ENCODE results near the gene MBD6.

GRCh38 chr12:57498571-57498970, 24.1 kb upstream of the MBD6 start:
- no peak for TF ChIP-seq RAD21 (IDR thresholded peaks at IDR 0.05; ENCODE audit: low read length)
- TF ChIP-seq, protein P1, sequence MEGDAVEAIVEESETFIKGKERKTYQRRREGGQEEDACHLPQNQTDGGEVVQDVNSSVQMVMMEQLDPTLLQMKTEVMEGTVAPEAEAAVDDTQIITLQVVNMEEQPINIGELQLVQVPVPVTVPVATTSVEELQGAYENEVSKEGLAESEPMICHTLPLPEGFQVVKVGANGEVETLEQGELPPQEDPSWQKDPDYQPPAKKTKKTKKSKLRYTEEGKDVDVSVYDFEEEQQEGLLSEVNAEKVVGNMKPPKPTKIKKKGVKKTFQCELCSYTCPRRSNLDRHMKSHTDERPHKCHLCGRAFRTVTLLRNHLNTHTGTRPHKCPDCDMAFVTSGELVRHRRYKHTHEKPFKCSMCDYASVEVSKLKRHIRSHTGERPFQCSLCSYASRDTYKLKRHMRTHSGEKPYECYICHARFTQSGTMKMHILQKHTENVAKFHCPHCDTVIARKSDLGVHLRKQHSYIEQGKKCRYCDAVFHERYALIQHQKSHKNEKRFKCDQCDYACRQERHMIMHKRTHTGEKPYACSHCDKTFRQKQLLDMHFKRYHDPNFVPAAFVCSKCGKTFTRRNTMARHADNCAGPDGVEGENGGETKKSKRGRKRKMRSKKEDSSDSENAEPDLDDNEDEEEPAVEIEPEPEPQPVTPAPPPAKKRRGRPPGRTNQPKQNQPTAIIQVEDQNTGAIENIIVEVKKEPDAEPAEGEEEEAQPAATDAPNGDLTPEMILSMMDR (conservative IDR thresholded peaks at IDR 0.05; ENCODE audit: low read depth, low read length), result no peak
- TF ChIP-seq POLR2A (IDR thresholded peaks at IDR 0.05; ENCODE audit: low read depth, low read length), result no peak
- no peak for TF ChIP-seq MAZ (IDR thresholded peaks at IDR 0.05; ENCODE audit: borderline replicate concordance, low read depth, low read length)
- no peak for TF ChIP-seq CEBPB (IDR thresholded peaks at IDR 0.05; ENCODE audit: low read depth, low read length)
- no peak for TF ChIP-seq ELK1 (IDR thresholded peaks at IDR 0.05; ENCODE audit: borderline replicate concordance, low read depth, low read length)
- no peak for TF ChIP-seq SMC3 (IDR thresholded peaks at IDR 0.05; ENCODE audit: low read depth, low read length)
- TF ChIP-seq FOS (IDR thresholded peaks at IDR 0.05; ENCODE audit: low read depth, low read length), result no peak
- TF ChIP-seq BHLHE40 (IDR thresholded peaks at IDR 0.05; ENCODE audit: low read depth, low read length), result no peak
- TF ChIP-seq CHD1 (IDR thresholded peaks at IDR 0.05; ENCODE audit: low read depth, low read length), result no peak
- no peak for TF ChIP-seq RFX5 (IDR thresholded peaks at IDR 0.05; ENCODE audit: low read depth, low read length)
- no peak for TF ChIP-seq MAFK (IDR thresholded peaks at IDR 0.05; ENCODE audit: low read depth, low read length)
